BE2C (cell line): Measurements from ENCODE around the gene SCN8A.

Experiments
- DNase-seq: peaks from one replicate; pipeline ENCODE4 v3.0.0-alpha.2; 2020
- H3K27me3 ChIP-seq: fragments of 250-450 bp; sonication (Bioruptor Pico); 2 replicates; pipeline ENCODE4 v1.5.1; 2020; ENCODE audit warnings: mild to moderate bottlenecking
- H3K36me3 ChIP-seq: fragments of 250-450 bp; sonication (Bioruptor Pico); 2 replicates; pipeline ENCODE4 v1.5.1; 2020; ENCODE audit warnings: mild to moderate bottlenecking
- H3K4me1 ChIP-seq: fragments of 250-450 bp; sonication (Bioruptor Pico); 2 replicates; pipeline ENCODE4 v1.5.1; 2020
- H3K4me3 ChIP-seq: 2 replicates; pipeline ENCODE4 v1.5.1; 2011; ENCODE audit warnings: low read depth, low read length
- H3K9me3 ChIP-seq: fragments of 250-450 bp; sonication (Bioruptor Pico); 2 replicates; pipeline ENCODE4 v1.5.1; 2020
- CTCF ChIP-seq: IDR thresholded peaks from 2 replicates; pipeline ENCODE4 v1.5.1; 2012; ENCODE audit warnings: mild to moderate bottlenecking, low read depth, low read length

The SCN8A gene

GRCh38 chr12:51850965-51851299 lies 259.9 kb downstream of the SCN8A start:
- no peak for DNase-seq
- H3K36me3 ChIP-seq, result no peaks in the 10 kb centered on the region
- H3K4me1 ChIP-seq, result no peaks in the 10 kb centered on the region
- no peak for TF ChIP-seq CTCF
- no peak overlapping the region for H3K4me3 ChIP-seq
- H3K27me3 ChIP-seq, result no peaks in the 10 kb centered on the region; the same call in 1 of the 2 replicates
- no peaks in the 10 kb centered on the region for H3K9me3 ChIP-seq

- DNase-seq, result no peak
- TF ChIP-seq CTCF, result no peak
- no peak overlapping the region for H3K4me3 ChIP-seq
- H3K27me3 ChIP-seq, result no peaks in the 10 kb centered on the region; the same call in 1 of the 2 replicates
- no peaks in the 10 kb centered on the region for H3K4me1 ChIP-seq
- H3K9me3 ChIP-seq, result no peaks in the 10 kb centered on the region
- no peaks in the 10 kb centered on the region for H3K36me3 ChIP-seq
These were observed 260.5 kb downstream of the SCN8A start for GRCh38 chr12:51851413-51852124.

GRCh38 chr12:51852404-51853137 lies 261.5 kb downstream of the SCN8A start:
- Histone ChIP-seq H3K4me3 (no peak overlapping the region), H3K27me3 (no peaks in the 10 kb centered on the region; the same call in 1 of the 2 replicates)
- no peak for DNase-seq

GRCh38 chr12:51855586-51856428 lies 264.8 kb downstream of the SCN8A start:
- DNase-seq, result no peak
- no peak for TF ChIP-seq CTCF
- no peak overlapping the region for H3K4me3 ChIP-seq
- no peaks in the 10 kb centered on the region for H3K27me3 ChIP-seq
- H3K36me3 ChIP-seq, result no peaks in the 10 kb centered on the region
- no peaks in the 10 kb centered on the region for H3K4me1 ChIP-seq
- no peaks in the 10 kb centered on the region for H3K9me3 ChIP-seq

More at GRCh38 chr12:51852404-51853137, 261.5 kb downstream of the SCN8A start:
- Histone ChIP-seq H3K36me3 (no peaks in the 10 kb centered on the region), H3K9me3 (no peaks in the 10 kb centered on the region), H3K4me1 (no peaks in the 10 kb centered on the region)
- TF ChIP-seq CTCF, result no peak

- no peak for TF ChIP-seq CTCF
- no peaks in the 10 kb centered on the region for H3K9me3 ChIP-seq
- no peaks in the 10 kb centered on the region for H3K36me3 ChIP-seq
- DNase-seq, result no peak
- no peaks in the 10 kb centered on the region for H3K4me1 ChIP-seq
- H3K27me3 ChIP-seq, result no peaks in the 10 kb centered on the region
- no peak overlapping the region for H3K4me3 ChIP-seq
These were observed 270.0 kb downstream of the SCN8A start for GRCh38 chr12:51860986-51861385.
